GM18507 (cell line): ENCODE results near the gene WBP4.
A peak's percentile ranks its signal among the peaks of the same experiment; 100 is the strongest.
"Not testable (repeated sequence)": the region's sequence is repeated elsewhere in the genome, so short reads cannot be mapped to it uniquely, and the experiment has no call there.

Experiments used
- DNase-seq: peaks from one replicate; pipeline ENCODE4 v3.0.0; 2011; ENCODE audit warnings: low read depth; ENCODE audit not compliant: insufficient read length; ENCODE audit errors: extremely low spot score
- FAIRE-seq: peaks from 2 replicates; lab custom pipeline; 2011; peaks lifted over from hg19 to GRCh38; lab: Jason Lieb, UNC

The WBP4 gene

DNA sequence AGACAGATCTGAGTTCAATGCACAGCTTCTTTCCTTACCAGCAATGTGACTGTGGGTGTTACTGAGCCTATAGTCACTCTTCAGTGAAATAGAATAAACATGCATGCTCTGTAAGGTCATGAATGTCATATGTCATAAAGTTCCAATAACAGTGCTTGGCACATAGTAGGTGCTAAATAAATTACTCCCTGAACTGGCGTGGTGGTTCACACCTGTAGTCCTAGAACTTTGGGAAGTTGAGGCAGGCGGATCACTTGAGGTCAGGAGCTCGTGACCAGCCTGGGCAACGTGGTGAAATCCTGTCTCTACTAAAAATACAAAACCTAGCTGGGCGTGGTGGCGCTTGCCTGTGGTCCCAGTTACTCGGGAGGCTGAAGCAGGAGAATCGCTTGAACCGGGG lies 13.2 kb downstream of the WBP4 start:
- FAIRE-seq, result no peak
- no peak for DNase-seq

DNA sequence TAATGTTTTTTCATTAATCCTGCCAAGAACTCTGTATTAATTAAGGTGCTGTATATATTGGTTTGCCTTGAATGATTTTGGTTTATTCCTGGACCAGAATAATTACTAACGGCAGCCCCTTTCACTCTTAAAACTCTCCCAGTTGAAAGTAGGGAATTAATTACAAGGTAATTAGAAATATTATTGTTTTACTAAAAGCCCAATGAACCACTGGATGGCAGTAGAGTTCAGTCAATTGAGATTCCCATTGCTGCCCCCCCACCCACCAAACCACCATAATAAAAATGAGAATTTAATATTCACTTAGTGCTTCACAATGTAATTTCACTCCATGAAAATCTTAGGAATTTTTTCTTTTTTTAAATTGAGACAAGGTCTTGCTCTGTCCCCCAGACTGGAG lies 13.7 kb downstream of the WBP4 start:
- FAIRE-seq, result no peak
- DNase-seq, result no peak

DNA sequence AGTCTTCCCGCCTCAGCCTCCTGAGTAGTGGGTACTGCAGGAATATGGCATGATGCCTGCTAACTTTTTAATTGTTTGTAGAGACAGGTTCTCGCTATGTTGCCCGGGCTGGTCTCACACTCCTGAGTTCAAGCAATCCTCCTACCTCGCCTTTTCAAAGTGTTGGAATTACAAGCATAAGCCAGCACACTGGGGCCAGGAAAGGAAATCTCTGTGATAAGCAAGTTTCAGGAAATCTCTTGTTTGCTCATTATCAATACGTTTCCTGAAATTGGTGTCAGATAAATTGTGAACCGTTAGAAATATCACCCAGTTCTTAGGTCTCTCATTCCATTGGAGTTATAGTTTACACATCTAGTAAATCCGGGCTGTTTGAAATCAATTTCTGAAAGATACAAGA lies 14.2 kb downstream of the WBP4 start:
- no peak for FAIRE-seq

DNA sequence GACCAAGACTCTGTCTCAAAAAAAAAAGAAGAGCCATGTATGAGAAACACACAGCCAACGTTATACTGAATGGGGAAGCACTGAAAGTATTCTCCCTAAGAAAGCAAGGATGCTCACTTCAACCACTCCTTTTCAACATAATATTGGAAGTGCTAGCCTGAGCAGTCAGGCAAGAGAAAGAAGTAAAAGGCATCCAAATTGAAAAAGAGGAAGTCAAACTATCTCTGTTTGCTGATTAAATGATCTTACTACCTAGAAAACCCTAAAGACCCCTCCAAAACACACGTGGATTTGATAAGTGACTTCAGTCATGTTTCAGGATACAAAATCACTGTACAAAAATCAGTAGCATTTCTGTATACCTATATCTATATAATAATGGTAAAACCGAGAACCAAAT lies 16.2 kb downstream of the WBP4 start:
- no peak for DNase-seq
- FAIRE-seq, result no peak

More for the DNA sequence above, 14.2 kb downstream of the WBP4 start:
- no peak for DNase-seq

DNA sequence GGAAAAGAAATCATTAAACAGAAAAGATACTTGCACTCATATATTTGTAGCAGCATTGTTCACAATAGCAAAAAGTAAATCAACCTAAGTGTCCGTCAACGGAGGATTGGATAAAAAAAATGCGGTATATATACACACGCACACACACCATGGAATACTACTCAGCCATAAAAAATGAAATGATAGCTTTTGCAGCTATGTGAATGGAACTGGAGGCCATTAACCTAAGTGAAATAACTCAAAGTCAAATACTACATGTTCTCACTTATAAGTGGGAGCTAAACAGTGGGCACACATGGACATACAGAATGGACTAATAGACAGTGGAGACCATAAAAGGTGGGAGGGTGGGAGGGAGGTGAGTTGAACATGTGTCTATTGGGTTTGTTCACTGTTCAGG lies 18.4 kb downstream of the WBP4 start:
- FAIRE-seq (no peak), DNase-seq (no peak)

DNA sequence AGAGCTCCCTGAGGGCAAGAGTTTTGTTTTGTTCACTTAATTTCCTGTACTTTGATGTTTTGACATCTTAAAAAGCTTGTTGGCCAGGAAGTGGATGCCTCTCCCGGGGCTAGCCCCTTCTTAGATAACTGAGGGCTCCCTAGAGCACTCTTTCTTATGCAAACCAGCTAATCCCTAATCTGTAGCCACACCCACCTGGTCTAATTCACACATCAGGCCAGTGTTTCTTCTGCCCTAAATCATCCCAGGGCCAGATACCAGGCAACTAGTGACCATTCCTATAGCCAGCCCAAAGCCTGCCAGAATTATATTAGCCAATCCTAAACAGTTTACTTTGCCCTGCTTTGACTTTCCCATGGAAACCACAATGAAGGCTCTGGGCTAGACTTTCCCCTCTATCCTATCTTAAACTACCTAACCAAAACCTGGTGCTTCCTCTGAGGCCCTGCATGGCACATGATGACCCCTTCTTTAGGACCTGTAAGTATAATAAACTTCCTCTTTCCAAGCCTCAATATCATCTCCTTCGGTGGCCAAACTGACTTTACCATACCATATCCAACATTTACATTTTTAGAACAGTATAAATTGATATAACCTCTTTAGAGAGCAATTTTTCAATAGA lies 24.8 kb downstream of the WBP4 start:
- no peak for DNase-seq
- FAIRE-seq, result no peak

DNA sequence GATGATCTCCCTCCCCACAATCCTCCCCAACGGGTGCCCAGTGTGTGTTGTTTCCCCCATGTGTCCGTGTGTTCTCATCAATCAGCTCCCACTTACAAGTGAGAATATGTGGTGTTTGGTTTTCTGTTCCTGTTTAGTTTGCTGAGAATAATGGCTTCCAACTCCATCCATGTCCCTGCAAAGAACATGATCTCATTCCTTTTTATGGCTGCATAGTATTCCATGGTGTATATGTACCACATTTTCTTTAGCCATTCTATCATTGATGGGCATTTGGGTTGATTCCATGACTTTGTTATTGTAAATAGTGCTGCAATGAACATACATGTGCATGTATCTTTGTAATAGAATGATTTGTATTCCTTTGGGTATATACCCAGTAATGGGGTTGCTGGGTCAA lies 34.4 kb downstream of the WBP4 start:
- FAIRE-seq, DNase-seq: not testable (repeated sequence)

DNA sequence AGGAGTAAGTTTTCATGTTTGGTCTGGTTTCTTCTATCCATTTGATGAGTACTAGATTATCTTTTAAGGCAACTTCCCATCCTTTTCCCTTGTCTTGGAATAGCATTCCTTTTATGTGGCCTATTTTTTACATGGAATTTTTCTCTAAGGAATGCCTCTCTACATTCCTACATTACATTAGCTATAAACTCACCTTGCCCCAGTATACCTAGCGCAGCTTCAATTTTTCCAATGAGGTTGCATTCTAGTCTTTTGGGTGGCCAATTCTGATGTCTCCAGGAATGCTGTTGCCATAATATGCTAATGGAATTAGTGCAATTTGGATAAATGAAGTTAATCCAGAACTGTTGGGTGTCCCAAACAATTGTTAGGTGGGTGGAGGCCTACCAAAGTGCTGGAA lies 37.5 kb downstream of the WBP4 start:
- FAIRE-seq (no peak), DNase-seq (no peak)

DNA sequence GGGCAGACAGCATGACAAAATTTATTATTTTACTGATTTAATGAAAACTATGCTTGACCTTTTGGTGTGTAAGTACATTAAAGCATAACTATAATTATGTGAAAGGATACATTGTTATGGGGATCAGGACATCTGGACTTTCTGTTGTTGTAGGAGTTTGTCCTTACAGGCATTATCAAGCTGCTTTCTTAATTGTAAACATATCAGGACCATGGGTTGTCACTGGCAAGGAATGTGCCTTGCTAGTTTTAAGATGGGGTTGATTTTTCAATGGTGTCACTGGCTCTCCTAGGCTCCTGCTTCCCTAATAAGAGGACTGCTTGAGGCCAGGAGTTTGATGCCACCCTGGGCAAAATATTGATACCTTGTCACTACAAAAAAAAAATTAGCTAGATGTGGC lies 38.7 kb downstream of the WBP4 start:
- no peak for DNase-seq
- FAIRE-seq, result no peak

DNA sequence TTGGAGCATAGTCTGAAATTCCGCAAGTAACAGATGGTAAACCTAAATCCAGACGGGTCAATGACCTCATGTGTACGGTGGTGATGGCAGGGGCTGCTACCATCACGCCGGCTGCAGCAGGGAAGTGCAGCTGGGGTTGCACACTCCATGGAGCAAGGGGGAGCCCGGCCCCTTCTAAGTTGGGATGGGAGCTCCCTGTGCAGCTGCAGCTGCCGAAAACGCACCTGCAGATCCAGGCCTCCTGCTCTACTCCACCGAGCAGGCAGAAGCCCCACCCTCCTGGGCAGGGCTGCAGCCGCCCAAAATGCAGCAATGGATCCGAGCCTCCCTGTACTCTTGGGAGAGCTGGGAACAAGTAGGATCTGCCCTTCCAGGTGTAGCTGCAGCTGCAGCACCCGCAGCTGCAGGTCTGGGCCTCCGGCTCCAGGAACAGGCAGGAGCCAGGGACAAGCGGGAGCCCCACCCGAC lies 45.8 kb downstream of the WBP4 start:
- DNase-seq (no peak), FAIRE-seq (no peak)

DNA sequence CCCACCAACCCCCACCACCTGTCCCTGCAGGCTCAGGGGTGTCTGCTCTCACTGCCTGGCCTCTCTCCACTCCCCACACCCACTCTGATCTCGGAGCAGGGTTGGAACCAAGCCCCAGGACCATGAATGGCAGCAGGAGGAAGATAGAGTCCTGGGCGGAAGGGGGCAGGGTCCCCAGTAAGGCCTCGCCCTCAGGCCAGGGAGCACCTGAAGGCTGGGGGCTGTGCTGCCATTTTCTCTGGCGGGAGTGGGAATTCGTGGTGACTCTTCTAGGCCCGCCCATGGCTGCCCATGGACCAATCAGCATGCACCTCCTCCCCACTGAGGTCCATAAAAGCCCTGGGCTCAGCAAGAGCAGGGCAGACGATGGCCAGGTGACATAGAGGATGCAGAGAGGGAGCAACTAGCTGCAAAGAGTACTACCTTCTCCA lies 46.3 kb downstream of the WBP4 start:
- no peak for FAIRE-seq
- DNase-seq, result no peak

DNA sequence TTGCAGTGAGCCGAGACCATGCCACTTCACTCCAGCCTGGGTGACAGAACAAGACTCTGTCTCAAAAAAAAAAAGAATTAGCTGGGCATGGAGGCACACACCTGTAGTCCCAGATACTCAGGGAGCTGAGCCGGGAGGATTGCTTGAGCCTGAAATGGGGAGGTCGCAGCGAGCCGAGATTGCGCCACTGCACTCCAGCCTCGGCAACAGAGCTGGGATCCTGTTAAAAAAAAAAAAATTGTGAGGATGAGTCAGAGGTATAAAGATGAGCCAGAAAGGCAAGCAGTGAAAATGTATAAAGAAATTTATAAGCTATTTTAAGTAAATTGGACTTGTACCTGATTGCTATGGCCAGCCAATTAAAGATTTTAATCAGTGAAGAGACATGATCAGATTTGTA lies 50.1 kb downstream of the WBP4 start:
- no peak for FAIRE-seq
- DNase-seq, result no peak

DNA sequence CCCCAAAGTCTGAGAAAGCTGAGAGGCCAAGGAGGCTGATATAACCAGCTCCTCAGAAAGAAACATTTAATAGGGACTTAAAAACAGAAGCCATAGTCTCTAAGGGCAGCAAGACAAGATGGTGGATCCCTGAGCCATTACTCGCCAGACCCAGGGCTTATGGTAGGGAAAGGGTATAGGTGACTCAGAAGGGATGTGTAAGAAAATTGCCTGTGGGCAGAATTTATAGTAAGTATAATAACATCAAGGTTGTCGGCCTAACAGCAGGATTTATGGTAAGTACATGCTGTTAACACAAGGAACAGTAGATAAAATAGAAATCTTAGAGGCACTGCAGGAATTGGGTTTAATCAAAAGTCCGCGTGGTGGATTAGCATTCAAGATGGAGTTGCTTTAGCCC lies 56.6 kb downstream of the WBP4 start:
- DNase-seq (no peak), FAIRE-seq (no peak)

DNA sequence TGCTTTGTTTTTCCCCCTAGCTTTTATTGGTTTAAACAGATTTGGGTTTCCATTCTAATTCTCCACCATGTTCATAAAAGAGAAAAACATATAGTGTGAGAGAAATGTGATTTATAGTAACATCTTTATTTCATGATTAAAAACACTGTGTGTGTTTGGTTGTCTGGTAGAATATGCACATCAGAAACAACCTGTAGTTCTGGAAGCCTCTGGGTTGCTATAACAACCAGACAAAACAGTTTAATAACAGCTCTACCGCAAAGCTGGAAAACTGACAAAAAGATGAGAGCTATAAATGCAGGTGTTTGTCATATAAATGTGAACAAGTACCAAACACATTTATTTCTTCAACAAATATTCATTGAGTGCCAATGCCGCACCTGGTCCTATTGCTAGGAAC lies 61.5 kb downstream of the WBP4 start:
- FAIRE-seq, result no peak

DNA sequence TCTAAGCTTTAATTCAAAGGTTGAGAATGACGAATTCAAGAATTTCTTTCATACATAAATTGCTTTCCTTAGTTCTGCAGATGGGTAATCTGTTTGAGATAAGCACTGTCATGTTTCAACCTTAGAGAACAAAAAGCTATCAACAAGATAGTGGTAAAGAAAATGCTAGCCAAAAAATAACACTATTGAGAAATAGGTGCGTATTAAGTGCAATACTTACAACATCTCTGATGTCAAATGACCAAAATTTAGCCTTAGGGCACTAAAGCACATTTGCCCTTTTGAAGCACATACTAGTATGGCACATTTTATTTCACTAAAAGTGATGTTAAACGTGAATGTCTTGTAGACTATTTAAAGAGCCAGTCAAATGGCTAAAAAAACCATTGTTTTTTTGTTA lies 66.4 kb downstream of the WBP4 start:
- FAIRE-seq (no peak), DNase-seq (no peak)

More for the DNA sequence above, 61.5 kb downstream of the WBP4 start:
- no peak for DNase-seq

DNA sequence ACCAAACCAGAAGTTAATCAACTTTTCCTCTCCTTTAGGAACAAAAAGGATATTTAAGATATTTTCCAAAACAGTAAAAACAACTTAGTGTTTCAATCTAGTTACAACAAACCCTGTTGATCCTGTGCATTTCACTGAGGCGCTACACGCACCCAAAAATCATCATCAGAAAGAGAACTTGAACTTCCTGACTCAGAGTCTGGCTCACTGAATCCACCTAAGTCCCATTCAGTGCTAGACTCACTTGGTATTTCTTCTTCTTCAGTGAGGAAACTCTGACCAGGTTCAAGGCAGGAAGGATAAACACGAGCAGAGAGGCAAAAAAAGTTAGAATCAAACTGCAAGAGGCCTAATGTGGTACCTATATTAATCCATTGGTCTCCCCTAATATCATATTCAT lies 69.0 kb downstream of the WBP4 start:
- FAIRE-seq (no peak), DNase-seq (no peak)

DNA sequence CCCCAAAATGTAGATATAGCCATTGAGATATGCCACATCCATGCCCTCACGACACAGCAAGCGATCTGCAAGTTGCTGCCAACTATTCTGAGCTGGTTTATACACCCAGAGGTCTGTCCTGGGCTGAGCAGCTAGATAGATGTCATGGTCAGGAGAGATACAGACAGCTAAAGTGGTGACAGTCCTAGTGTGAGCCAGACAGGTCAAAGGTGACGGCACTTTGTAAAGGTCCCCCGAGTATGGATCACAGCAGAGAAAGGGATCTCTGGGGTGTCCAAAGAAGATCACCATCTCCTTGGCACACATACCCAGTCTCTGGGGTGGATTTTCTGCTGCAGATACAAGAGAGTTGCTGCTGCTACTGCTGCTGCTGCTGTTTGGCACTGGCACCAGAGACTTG lies 69.9 kb downstream of the WBP4 start:
- not testable (repeated sequence) for DNase-seq
- peak; percentile 24 for FAIRE-seq

DNA sequence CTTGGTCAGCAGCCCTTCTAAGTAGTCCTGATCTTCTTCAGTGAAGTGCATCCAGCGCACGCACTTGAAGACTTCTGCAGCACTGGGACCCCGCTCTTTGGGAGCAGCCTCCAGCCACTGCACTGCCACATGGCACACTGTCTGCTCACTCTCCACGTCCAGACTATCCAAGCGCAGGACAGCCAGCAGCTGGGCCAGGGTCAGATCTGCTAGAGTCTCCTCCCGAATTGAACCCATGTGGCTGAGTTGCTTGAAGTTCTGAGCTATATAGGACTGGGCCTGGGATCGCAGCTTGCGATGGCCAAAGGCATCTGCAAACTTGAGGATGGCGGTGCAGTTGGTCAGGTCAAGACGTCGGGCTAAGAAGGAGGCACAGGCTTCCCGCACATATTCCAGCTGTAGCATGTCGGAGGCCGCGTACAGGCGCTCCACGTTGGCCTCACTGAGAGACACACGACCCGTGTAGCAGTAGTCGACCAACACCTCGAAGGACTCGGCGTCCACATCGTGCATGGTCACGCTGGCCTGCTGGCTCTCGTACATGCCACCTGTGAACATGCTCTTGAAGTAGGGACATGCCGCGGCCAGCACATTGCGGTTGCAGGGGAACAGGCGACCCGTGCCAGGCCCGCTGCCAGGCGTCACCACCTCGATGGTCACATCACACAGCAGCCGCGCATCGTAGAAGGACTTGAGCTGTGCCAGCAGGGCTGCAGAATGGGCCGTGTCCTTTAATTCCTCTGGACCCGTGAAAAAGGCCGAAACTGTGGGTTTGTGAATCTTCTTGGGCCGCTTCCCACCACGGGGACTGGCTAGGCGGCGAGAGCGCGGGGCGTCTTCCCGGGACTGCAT lies 70.6 kb downstream of the WBP4 start:
- not testable (repeated sequence) for DNase-seq, FAIRE-seq

DNA sequence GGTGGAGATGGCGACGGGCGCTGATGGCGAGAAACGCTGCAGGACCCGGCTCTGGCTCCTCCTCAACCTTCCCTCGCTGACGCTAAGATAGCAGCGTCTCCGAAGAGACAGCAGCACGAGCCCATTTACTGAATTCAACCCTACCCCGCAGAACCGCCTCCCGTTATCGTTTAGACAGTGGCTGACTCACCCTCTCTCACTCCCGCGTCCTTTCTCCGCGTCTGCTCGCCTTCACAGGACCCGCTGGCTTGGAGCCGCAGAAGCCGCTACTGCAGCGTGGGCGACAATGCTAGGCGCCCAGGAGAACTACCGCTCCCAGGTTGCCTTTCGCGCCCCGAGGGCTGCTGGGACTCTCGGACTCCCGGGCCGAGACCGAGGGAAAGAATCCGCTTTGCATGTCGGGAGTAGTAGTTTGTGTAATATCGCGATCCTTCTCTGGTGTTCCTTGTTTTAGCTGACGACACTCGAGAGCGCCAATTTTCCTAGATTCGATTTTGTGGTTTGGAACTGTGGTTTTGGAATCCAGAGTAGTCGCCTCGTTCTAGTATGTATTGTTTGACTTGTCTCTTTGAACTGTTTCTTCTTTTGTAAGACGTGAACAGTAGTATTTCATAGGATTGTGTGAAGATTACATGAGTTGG lies 71.3 kb downstream of the WBP4 start, which contains the start of gene KBTBD6:
KBTBD6 (minus strand) TSS at position 291 of the 641 bp plus-strand sequence. CDS start 291 bp downstream, outside the sequence.
- DNase-seq (peak; percentile 81), FAIRE-seq (peak; percentile 99)
